Airway epithelial cell (primary cell): Measurements from ENCODE around the gene LYSMD3. TPM values are rescaled to one million over a fixed set of nuclear protein-coding genes. Genes with fewer than 3 reads are reported as not detected.

Experiments
- total RNA-seq: library from RNA; depleted of rRNA; stranded (reverse); fragments of >200 nt; gene quantifications from 2 replicates; pipeline ENCODE4 v1.2.3, GENCODE V29; 2015

Gene LYSMD3
- 6.9 and 11.8 TPM in 2 replicates for total RNA-seq

GRCh38 chr5:90529194-90529938 is at the start of gene LYSMD3:
Gene LYSMD3 (minus strand): TSS chr5:90529584. CDS start chr5:90525289, 4,295 bp downstream.

GRCh38 chr5:90558344-90559192 is 29.2 kb upstream of the LYSMD3 start, which contains the start of gene ADGRV1:
Gene ADGRV1 (plus strand): TSS chr5:90558797. CDS start chr5:90558896, 99 bp downstream.

DNA sequence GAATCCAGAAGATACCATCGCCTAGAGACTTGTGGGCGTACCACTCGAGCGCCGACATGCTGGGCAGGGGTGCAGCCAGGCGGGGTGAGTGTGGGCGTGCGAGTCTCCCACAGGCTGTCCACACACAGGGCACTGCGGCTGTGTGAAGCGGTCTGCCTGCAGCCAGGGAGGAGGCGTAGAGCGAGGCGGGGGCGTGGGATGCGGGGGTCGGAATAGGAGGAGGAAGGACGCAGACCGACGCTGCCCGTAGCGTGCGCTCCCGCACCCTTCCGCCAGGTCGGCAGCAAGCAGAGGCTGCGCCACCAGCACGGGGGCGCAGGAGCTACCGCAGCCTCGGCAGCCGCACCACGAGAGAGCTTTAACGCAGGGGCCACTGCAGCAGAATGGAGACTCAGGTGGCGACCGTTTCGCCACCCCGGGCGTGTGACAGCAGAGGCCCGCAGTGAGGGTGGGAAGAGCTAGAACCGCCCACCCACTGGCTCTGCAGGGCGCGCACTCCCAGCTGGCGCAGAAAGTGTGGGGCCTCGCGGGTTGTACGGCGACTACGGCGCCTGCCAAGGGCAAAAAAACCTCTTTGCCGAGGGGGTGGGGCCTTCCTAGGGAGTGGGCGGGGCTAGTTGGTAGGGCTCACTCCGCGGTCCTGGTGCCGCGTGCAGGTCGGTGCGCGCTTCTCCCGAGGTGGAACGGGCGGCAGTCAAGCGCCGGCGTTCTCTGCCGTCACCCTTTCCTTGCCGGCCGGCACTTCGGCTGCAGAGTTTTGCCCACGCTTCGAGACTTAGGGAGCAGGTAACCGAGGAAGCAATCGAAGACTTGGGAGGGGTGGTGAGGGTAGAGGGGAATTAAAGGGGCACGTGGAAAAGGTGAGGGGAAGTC is 54.9 kb downstream of the LYSMD3 start, which contains the start of the genes MBLAC2 and POLR3G:
Gene MBLAC2 (minus strand): TSS at position 537 of the 873 bp plus-strand sequence. CDS start 479 bp downstream, at position 58.
Gene POLR3G (plus strand): TSS at position 630 of the 873 bp plus-strand sequence. CDS start 10,704 bp downstream, outside the sequence.

Other genes starting within 250 kb of the LYSMD3 start
- 15.7 and 22.4 TPM in 2 replicates for gene CETN3, start 119.8 kb downstream of the LYSMD3 start, total RNA-seq
- 3.9 and 4.9 TPM in 2 replicates for gene MBLAC2, start 54.8 kb downstream of the LYSMD3 start, total RNA-seq
- gene POLR3G, start 54.7 kb downstream of the LYSMD3 start, total RNA-seq = 22.7 and 26.1 TPM in 2 replicates
- 0.49 and 0.60 TPM in 2 replicates for gene ADGRV1, start 29.2 kb upstream of the LYSMD3 start, total RNA-seq